RPMI8226 (cell line): ENCODE results near the gene RABL2B.

Source experiments
- DNase-seq: peaks from one replicate; pipeline ENCODE4 v3.0.0-alpha.2; 2015

The RABL2B gene

GRCh38 chr22:50737728-50738648, 45.4 kb downstream of the RABL2B start, which contains the start of gene ACR:
ACR (plus strand) TSS chr22:50738204; CDS start chr22:50738236, 32 bp downstream.
- DNase-seq, result no peak

GRCh38 chr22:50735739-50736030, 47.8 kb downstream of the RABL2B start:
- no peak for DNase-seq

GRCh38 chr22:50734986-50735738, 48.3 kb downstream of the RABL2B start:
- DNase-seq, result peak; percentile 19

- peak; percentile 18 for DNase-seq
Measured at GRCh38 chr22:50734343-50734771, 49.1 kb downstream of the RABL2B start.

- DNase-seq, result peak; percentile 78
Measured at GRCh38 chr22:50733521-50734342, 49.7 kb downstream of the RABL2B start.

GRCh38 chr22:50732681-50733080, 50.8 kb downstream of the RABL2B start:
- DNase-seq, result no peak

GRCh38 chr22:50731811-50732624, 51.4 kb downstream of the RABL2B start:
- peak; percentile 77 for DNase-seq

- DNase-seq, result no peak
Measured at GRCh38 chr22:50730941-50731661, 52.3 kb downstream of the RABL2B start.

GRCh38 chr22:50730013-50730891, 53.2 kb downstream of the RABL2B start:
- DNase-seq, result peak; percentile 14

GRCh38 chr22:50729391-50730012, 53.9 kb downstream of the RABL2B start:
- peak; percentile 95 for DNase-seq

GRCh38 chr22:50728523-50728931, 54.9 kb downstream of the RABL2B start:
- DNase-seq, result no peak

GRCh38 chr22:50727678-50728522, 55.5 kb downstream of the RABL2B start:
- DNase-seq, result no peak

GRCh38 chr22:50726643-50727340, 56.6 kb downstream of the RABL2B start:
- no peak for DNase-seq

GRCh38 chr22:50725597-50725996, 57.8 kb downstream of the RABL2B start:
- no peak for DNase-seq

GRCh38 chr22:50724616-50725015, 58.8 kb downstream of the RABL2B start:
- DNase-seq, result no peak

- no peak for DNase-seq
Measured at GRCh38 chr22:50723991-50724390, 59.4 kb downstream of the RABL2B start.

GRCh38 chr22:50722716-50723428, 60.6 kb downstream of the RABL2B start:
- DNase-seq, result no peak
